Measurements from ENCODE around the gene COQ9. TPM values are rescaled to one million over a fixed set of nuclear protein-coding genes. Genes with fewer than 3 reads are reported as not detected.

COQ9 gene
- total and polyA plus RNA-seq, 2 donors (not counting 1 experiment from before 2014, with no cell fraction given) = 44.4 to 51.2 TPM

GRCh38 chr16:57473906-57474305 lies 26.6 kb downstream of the COQ9 start:
- H3K27ac ChIP-seq (ENCODE audit: insufficient read depth, low read length) = no peak overlapping the region
- peaks cover 21% of the 10 kb centered on the region for H3K36me3 ChIP-seq (ENCODE audit: control insufficient read depth, insufficient read depth, low read length)

GRCh38 chr16:57474671-57475661 lies 27.7 kb downstream of the COQ9 start:
- Histone ChIP-seq H4K20me1 (ENCODE audit: control insufficient read depth, extremely low read depth, insufficient read depth, low read length) (no peaks in the 10 kb centered on the region), H2AFZ (ENCODE audit: low read length) (no peak overlapping the region)

More at GRCh38 chr16:57473906-57474305, 26.6 kb downstream of the COQ9 start:
- DNase-seq (ENCODE audit: low read depth in 2 of 2) = no peak
- peaks cover 9% of the 10 kb centered on the region for H3K4me1 ChIP-seq (ENCODE audit: control insufficient read depth, extremely low read depth, insufficient read depth, low read length)
- no peak overlapping the region for H3K4me2 ChIP-seq (ENCODE audit: extremely low read depth, insufficient read depth, low read length)
- H4K20me1 ChIP-seq (ENCODE audit: control insufficient read depth, extremely low read depth, insufficient read depth, low read length) = no peaks in the 10 kb centered on the region
- H3K4me3 ChIP-seq (replicated peaks in 1 of 4; ENCODE audit: control extremely low read depth in 1 of 4, insufficient read depth in 1 of 4, low read depth in 3 of 4, low read length in 4 of 4) = no peak overlapping the region
- no peak overlapping the region for H3K9ac ChIP-seq (ENCODE audit: insufficient read depth, low read length)
- H2AFZ ChIP-seq (ENCODE audit: low read length) = no peak overlapping the region
- H3K79me2 ChIP-seq (ENCODE audit: control insufficient read depth, insufficient read depth, low read length) = no peaks in the 10 kb centered on the region
- no peak for TF ChIP-seq CTCF (conservative IDR thresholded peaks at IDR 0.05 in 1 of 2, IDR thresholded peaks at IDR 0.05 in 1 of 2; ENCODE audit: low read depth in 1 of 2, low read length in 2 of 2)
- no peak for TF ChIP-seq EZH2 (IDR thresholded peaks at IDR 0.05; ENCODE audit: low read length, missing control alignments)
- no peaks in the 10 kb centered on the region for H3K27me3 ChIP-seq (ENCODE audit: control insufficient read depth, insufficient read depth, low read length)
- no peaks in the 10 kb centered on the region for H3K9me3 ChIP-seq (ENCODE audit: control insufficient read depth, insufficient read depth, low read depth, low read length)

More at GRCh38 chr16:57474671-57475661, 27.7 kb downstream of the COQ9 start:
- no peaks in the 10 kb centered on the region for H3K79me2 ChIP-seq (ENCODE audit: control insufficient read depth, insufficient read depth, low read length)
- peaks cover 15% of the 10 kb centered on the region for H3K36me3 ChIP-seq (ENCODE audit: control insufficient read depth, insufficient read depth, low read length)
- no peaks in the 10 kb centered on the region for H3K9me3 ChIP-seq (ENCODE audit: control insufficient read depth, insufficient read depth, low read depth, low read length)
- no peak overlapping the region for H3K4me3 ChIP-seq (replicated peaks in 1 of 4; ENCODE audit: control extremely low read depth in 1 of 4, insufficient read depth in 1 of 4, low read depth in 3 of 4, low read length in 4 of 4)
- no peaks in the 10 kb centered on the region for H3K27me3 ChIP-seq (ENCODE audit: control insufficient read depth, insufficient read depth, low read length)
- DNase-seq (ENCODE audit: low read depth in 2 of 2) = no peak
- TF ChIP-seq CTCF (conservative IDR thresholded peaks at IDR 0.05 in 1 of 2, IDR thresholded peaks at IDR 0.05 in 1 of 2; ENCODE audit: low read depth in 1 of 2, low read length in 2 of 2) = no peak
- TF ChIP-seq EZH2 (IDR thresholded peaks at IDR 0.05; ENCODE audit: low read length, missing control alignments) = no peak
- no peak overlapping the region for H3K4me2 ChIP-seq (ENCODE audit: extremely low read depth, insufficient read depth, low read length)
- no peak overlapping the region for H3K9ac ChIP-seq (ENCODE audit: insufficient read depth, low read length)
- H3K27ac ChIP-seq (ENCODE audit: insufficient read depth, low read length) = no peak overlapping the region
- peaks cover 17% of the 10 kb centered on the region for H3K4me1 ChIP-seq (ENCODE audit: control insufficient read depth, extremely low read depth, insufficient read depth, low read length)

Data from fibroblast of lung (primary cell).